Measurements from ENCODE around the gene MYO5B.

- TF ChIP-seq, protein P1, sequence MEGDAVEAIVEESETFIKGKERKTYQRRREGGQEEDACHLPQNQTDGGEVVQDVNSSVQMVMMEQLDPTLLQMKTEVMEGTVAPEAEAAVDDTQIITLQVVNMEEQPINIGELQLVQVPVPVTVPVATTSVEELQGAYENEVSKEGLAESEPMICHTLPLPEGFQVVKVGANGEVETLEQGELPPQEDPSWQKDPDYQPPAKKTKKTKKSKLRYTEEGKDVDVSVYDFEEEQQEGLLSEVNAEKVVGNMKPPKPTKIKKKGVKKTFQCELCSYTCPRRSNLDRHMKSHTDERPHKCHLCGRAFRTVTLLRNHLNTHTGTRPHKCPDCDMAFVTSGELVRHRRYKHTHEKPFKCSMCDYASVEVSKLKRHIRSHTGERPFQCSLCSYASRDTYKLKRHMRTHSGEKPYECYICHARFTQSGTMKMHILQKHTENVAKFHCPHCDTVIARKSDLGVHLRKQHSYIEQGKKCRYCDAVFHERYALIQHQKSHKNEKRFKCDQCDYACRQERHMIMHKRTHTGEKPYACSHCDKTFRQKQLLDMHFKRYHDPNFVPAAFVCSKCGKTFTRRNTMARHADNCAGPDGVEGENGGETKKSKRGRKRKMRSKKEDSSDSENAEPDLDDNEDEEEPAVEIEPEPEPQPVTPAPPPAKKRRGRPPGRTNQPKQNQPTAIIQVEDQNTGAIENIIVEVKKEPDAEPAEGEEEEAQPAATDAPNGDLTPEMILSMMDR (IDR thresholded peaks at IDR 0.05; ENCODE audit: insufficient read depth, low read length, poor library complexity, severe bottlenecking), result no peak
- TF ChIP-seq EZH2phosphoT487 (conservative IDR thresholded peaks at IDR 0.05; ENCODE audit: low read length), result no peak
These were observed 396.9 kb downstream of the MYO5B start for GRCh38 chr18:49798001-49798400.
